ENCODE data around the gene PNPT1. TPM values are rescaled to one million over a fixed set of nuclear protein-coding genes. Genes with fewer than 3 reads are reported as not detected.

The PNPT1 gene
- total and polyA plus RNA-seq, 2 of the 13 experiments (the other 11 are each of a cell fraction or from before 2014, with no cell fraction given): 23.4 to 61.0 TPM

- Histone ChIP-seq H3K9me3 (ENCODE audit: low read length) (no peaks in the 10 kb centered on the region), H3K79me2 (ENCODE audit: insufficient read depth, low read length) (peaks cover 72% of the 10 kb centered on the region), H3K27me3 (ENCODE audit: control insufficient read depth in 1 of 2, insufficient read depth in 2 of 2, low read length in 2 of 2) (peaks cover 0 to 5% of the 10 kb centered on the region in 2 experiments; a peak in 1 of 5 replicates), H3K36me3 (replicated peaks in 1 of 2; ENCODE audit: control insufficient read depth in 1 of 2, insufficient read depth in 2 of 2, low read length in 2 of 2) (peaks cover 0 to 13% of the 10 kb centered on the region in 2 experiments; a peak in 3 of 5 replicates), H3K9ac (ENCODE audit: insufficient read depth, low read depth, low read length) (0 out of 2 replicates have a peak overlapping the region, but pooled peaks have one; percentile 14), H3K27ac (ENCODE audit: extremely low read length, insufficient read depth, low read length) (no peak overlapping the region), H3K4me3 (replicated peaks in 1 of 3; ENCODE audit: insufficient read depth in 1 of 3, low read depth in 2 of 3, low read length in 3 of 3) (peak overlapping the region in 2 of 3 experiments; percentile 3 to 41; a peak in 3 of 6 replicates), H3K4me1 (ENCODE audit: insufficient read depth, low read length) (peaks cover 37% of the 10 kb centered on the region), H4K20me1 (ENCODE audit: insufficient read depth, low read length) (peaks cover 27% of the 10 kb centered on the region), H2AFZ (ENCODE audit: low read length) (no peak overlapping the region), H3K4me2 (ENCODE audit: low read depth, low read length) (peak overlapping the region; percentile 98)
- CTCF ChIA-PET (ENCODE audit: low intra/inter-chr PET ratio, low total read pairs): no interaction called here
- POLR2A ChIA-PET: interaction anchor here (2.5 kb wide), 1 partner anchor 9 kb away, joined by 17 read pairs; no protein-coding TSS in a partner anchor
- ATAC-seq (peak; percentile 49), FAIRE-seq (peak; percentile 37), DNase-seq (ENCODE audit: low spot score) (peak; percentile 63)
- intact Hi-C loops (cut with micrococcal nuclease; ENCODE audit: unreplicated experiment): no loop called here
- BruUV-seq (replicated peaks): no TSS peak
- in situ Hi-C loops (cut with HindIII; ENCODE audit: extremely low pct_ligation_motif_present, low pct_unique_long_range_greater_than_20kb): no loop called here
- 42% methylated on average over 3 of the region's 3 CpGs for WGBS (ENCODE audit: low lambda C conversion rate)
- TF ChIP-seq, protein P1, sequence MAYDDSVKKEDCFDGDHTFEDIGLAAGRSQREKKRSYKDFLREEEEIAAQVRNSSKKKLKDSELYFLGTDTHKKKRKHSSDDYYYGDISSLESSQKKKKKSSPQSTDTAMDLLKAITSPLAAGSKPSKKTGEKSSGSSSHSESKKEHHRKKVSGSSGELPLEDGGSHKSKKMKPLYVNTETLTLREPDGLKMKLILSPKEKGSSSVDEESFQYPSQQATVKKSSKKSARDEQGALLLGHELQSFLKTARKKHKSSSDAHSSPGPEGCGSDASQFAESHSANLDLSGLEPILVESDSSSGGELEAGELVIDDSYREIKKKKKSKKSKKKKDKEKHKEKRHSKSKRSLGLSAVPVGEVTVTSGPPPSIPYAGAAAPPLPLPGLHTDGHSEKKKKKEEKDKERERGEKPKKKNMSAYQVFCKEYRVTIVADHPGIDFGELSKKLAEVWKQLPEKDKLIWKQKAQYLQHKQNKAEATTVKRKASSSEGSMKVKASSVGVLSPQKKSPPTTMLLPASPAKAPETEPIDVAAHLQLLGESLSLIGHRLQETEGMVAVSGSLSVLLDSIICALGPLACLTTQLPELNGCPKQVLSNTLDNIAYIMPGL (CRISPR knock-in tag; IDR thresholded peaks at IDR 0.05; ENCODE audit: borderline replicate concordance in 1 of 2, low read depth in 1 of 2): peak; percentile 51 to 66; a peak in 3 of 4 replicates
- TF ChIP-seq SMARCE1 (IDR thresholded peaks at IDR 0.05; ENCODE audit: borderline replicate concordance) (no peak), MAFK (conservative IDR thresholded peaks at IDR 0.05 in 1 of 2, IDR thresholded peaks at IDR 0.05 in 1 of 2; ENCODE audit: low read length in 2 of 2) (peak; percentile 43 to 50), NR0B2 (CRISPR knock-in tag; IDR thresholded peaks at IDR 0.05) (no peak), SMAD3 (CRISPR knock-in tag; IDR thresholded peaks at IDR 0.05) (no peak), ZNF274 (CRISPR knock-in tag; IDR thresholded peaks at IDR 0.05) (no peak), XRCC5 (optimal IDR thresholded peaks at IDR 0.05; ENCODE audit: low read length) (peak; percentile 76)
- TF ChIP-seq, protein P2, sequence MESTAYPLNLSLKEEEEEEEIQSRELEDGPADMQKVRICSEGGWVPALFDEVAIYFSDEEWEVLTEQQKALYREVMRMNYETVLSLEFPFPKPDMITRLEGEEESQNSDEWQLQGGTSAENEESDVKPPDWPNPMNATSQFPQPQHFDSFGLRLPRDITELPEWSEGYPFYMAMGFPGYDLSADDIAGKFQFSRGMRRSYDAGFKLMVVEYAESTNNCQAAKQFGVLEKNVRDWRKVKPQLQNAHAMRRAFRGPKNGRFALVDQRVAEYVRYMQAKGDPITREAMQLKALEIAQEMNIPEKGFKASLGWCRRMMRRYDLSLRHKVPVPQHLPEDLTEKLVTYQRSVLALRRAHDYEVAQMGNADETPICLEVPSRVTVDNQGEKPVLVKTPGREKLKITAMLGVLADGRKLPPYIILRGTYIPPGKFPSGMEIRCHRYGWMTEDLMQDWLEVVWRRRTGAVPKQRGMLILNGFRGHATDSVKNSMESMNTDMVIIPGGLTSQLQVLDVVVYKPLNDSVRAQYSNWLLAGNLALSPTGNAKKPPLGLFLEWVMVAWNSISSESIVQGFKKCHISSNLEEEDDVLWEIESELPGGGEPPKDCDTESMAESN (CRISPR knock-in tag; conservative IDR thresholded peaks at IDR 0.05): no peak
- TF ChIP-seq, protein P3, sequence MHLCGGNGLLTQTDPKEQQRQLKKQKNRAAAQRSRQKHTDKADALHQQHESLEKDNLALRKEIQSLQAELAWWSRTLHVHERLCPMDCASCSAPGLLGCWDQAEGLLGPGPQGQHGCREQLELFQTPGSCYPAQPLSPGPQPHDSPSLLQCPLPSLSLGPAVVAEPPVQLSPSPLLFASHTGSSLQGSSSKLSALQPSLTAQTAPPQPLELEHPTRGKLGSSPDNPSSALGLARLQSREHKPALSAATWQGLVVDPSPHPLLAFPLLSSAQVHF (CRISPR knock-in tag; IDR thresholded peaks at IDR 0.05): no peak
- TF ChIP-seq, protein P4, sequence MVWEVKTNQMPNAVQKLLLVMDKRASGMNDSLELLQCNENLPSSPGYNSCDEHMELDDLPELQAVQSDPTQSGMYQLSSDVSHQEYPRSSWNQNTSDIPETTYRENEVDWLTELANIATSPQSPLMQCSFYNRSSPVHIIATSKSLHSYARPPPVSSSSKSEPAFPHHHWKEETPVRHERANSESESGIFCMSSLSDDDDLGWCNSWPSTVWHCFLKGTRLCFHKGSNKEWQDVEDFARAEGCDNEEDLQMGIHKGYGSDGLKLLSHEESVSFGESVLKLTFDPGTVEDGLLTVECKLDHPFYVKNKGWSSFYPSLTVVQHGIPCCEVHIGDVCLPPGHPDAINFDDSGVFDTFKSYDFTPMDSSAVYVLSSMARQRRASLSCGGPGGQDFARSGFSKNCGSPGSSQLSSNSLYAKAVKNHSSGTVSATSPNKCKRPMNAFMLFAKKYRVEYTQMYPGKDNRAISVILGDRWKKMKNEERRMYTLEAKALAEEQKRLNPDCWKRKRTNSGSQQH (CRISPR knock-in tag; IDR thresholded peaks at IDR 0.05; ENCODE audit: low read depth): 0 out of 2 replicates have a peak, but pooled peaks have one; percentile 22
- TF ChIP-seq, protein P5, sequence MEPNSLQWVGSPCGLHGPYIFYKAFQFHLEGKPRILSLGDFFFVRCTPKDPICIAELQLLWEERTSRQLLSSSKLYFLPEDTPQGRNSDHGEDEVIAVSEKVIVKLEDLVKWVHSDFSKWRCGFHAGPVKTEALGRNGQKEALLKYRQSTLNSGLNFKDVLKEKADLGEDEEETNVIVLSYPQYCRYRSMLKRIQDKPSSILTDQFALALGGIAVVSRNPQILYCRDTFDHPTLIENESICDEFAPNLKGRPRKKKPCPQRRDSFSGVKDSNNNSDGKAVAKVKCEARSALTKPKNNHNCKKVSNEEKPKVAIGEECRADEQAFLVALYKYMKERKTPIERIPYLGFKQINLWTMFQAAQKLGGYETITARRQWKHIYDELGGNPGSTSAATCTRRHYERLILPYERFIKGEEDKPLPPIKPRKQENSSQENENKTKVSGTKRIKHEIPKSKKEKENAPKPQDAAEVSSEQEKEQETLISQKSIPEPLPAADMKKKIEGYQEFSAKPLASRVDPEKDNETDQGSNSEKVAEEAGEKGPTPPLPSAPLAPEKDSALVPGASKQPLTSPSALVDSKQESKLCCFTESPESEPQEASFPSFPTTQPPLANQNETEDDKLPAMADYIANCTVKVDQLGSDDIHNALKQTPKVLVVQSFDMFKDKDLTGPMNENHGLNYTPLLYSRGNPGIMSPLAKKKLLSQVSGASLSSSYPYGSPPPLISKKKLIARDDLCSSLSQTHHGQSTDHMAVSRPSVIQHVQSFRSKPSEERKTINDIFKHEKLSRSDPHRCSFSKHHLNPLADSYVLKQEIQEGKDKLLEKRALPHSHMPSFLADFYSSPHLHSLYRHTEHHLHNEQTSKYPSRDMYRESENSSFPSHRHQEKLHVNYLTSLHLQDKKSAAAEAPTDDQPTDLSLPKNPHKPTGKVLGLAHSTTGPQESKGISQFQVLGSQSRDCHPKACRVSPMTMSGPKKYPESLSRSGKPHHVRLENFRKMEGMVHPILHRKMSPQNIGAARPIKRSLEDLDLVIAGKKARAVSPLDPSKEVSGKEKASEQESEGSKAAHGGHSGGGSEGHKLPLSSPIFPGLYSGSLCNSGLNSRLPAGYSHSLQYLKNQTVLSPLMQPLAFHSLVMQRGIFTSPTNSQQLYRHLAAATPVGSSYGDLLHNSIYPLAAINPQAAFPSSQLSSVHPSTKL (CRISPR knock-in tag; IDR thresholded peaks at IDR 0.05): no peak
Measured at GRCh38 chr2:55620123-55620779, 73.4 kb downstream of the PNPT1 start.
